Heart left ventricle (tissue), 16 donors: Measurements from ENCODE around the gene CYB561. TPM values are rescaled to one million over a fixed set of nuclear protein-coding genes. Genes with fewer than 3 reads are reported as not detected.

Source experiments
- ATAC-seq, 4 donors: fragments of 200-7000 bp; cut with Tn5 transposase; one replicate each; pipeline ENCODE4 v1.9.1; 2020 to 2022; ENCODE audit warnings: moderate library complexity in 4 of 4, mild to moderate bottlenecking in 3 of 4, moderate number of reproducible peaks in 1 of 4
- DNase-seq, 5 donors: peaks; one replicate each; pipeline ENCODE4 v3.0.0-alpha.2; 2020
- H3K27ac ChIP-seq, 12 donors: fragments of 200-600 bp; sonication (generic) in 4 of 12; one replicate each; pipeline versions ENCODE4 v1.5.0 to v1.8.0; 2016 to 2022; ENCODE audit warnings: mild to moderate bottlenecking in 2 of 12
- H3K27me3 ChIP-seq, 9 donors: fragments of 200-600 bp; sonication (generic) in 2 of 9; one replicate each; pipeline versions ENCODE4 v1.5.1 to v1.8.0; 2016 to 2022; ENCODE audit warnings: mild to moderate bottlenecking in 3 of 9
- H3K36me3 ChIP-seq, 9 donors: fragments of 200-600 bp; sonication (generic) in 2 of 9; one replicate each; pipeline versions ENCODE4 v1.5.0 to v1.8.0; 2018 to 2022; ENCODE audit warnings: mild to moderate bottlenecking in 2 of 9
- H3K4me1 ChIP-seq, 12 donors: fragments of 200-600 bp; sonication (generic) in 4 of 12; one replicate each; pipeline versions ENCODE4 v1.5.0 to v1.8.0; 2016 to 2022; ENCODE audit warnings: mild to moderate bottlenecking in 3 of 12
- H3K4me3 ChIP-seq, 12 donors: fragments of 200-600 bp; sonication (generic) in 4 of 12; one replicate each; pipeline versions ENCODE4 v1.5.0 to v1.8.0; 2017 to 2022; ENCODE audit warnings: mild to moderate bottlenecking in 9 of 12, moderate library complexity in 4 of 12
- H3K9me3 ChIP-seq, 12 donors: fragments of 200-600 bp; sonication (generic) in 4 of 12; one replicate each; pipeline versions ENCODE4 v1.5.0 to v1.8.0; 2016 to 2022; ENCODE audit warnings: mild to moderate bottlenecking in 1 of 12
- CTCF ChIP-seq, 12 donors: fragments of 200-600 bp; sonication (generic) in 4 of 12; IDR thresholded peaks; one replicate each; pipeline versions ENCODE4 v1.5.0 to v1.8.0; 2018 to 2022; ENCODE audit warnings: antibody characterized with exemption in 12 of 12, mild to moderate bottlenecking in 5 of 12
- POLR2A ChIP-seq, 2 donors: fragments of 450-650 bp; IDR thresholded peaks; one replicate each; pipeline ENCODE4 v1.6.1; 2017; ENCODE audit warnings: antibody characterized with exemption in 2 of 2, mild to moderate bottlenecking in 2 of 2, moderate library complexity in 2 of 2
- WGBS, 4 donors: extraction: QIAGEN DNeasy Blood & Tissue Kit in 2 of 4; methylation state at CpG; one replicate each; pipeline versions ENCODE4 v1.1.5 to v1.1.7; 2013 to 2018; 5-methylcytosine and 5-hydroxymethylcytosine counted together
- intact Hi-C, 10 donors: fragments of 100-400 bp; cut with DNase I; formaldehyde crosslinking; loops; one replicate each; pipeline versions ENCODE4 v1.11.1 to v1.14.2; 2022
- polyA plus RNA-seq, 2 donors: library from polyadenylated mRNA; stranded (reverse); fragments of 200-250 nt; gene quantifications; one replicate each; pipeline ENCODE4 v1.2.3, GENCODE V29; 2013
- total RNA-seq, 9 donors: library from RNA; depleted of rRNA in 2 of 9; stranded (reverse); fragments of >200 nt in 2 of 9; fragmentation: NEBNext Ultra II Directional in 3 of 9; extraction: Animal tissue kit (Norgen Biotek cat#: 25700) in 3 of 9; gene quantifications; one replicate each; pipeline versions ENCODE4 v1.1.0 to v1.2.4, GENCODE V29; 2016 to 2023
- donor health status: ischemic (EF 13 %, LVEDD 7.1; RV severe dilation, severe dysfunction).
- donor health status: healthy with polysubstance abuse.
- donor health status: DM: no; HTN: yes; CAD: no.
- donor health status: DM: no; HTN: no; CAD: no.
- donor health status: ischemic (EF 25% LVEDD 6.9; RV normal size, moderate dysfunction).
- donor health status: ischemic (EF 25% LVEDD 5.7; RV mildly dilated, moderate dysfunction).
- donor health status: healthy.
- donor health status: DM: yes; HTN: yes; CAD: no.
- donor health status: ischemic (EF 35%, LVEDD 5.7; RV mildly dilated, moderate dysfunction).
- donor health status: nonischemic (EF 11% LVEDD 7.7; RV severe dilation, severe dysfunction).
- donor health status: DM: yes; HTN: yes; CAD: no.
- donor health status: PGD.
- donor health status: ischemic (EF 29% LVEDD 5.4; RV normal size, mild dysfunction).
- donor health status: nonischemic (EF 23%, LVEDD 6.1; RV moderate dilation, normal function).

The CYB561 gene
- total and polyA plus RNA-seq, 11 donors, result 4.8 to 19.2 (median 8.6) TPM

- H3K9me3 ChIP-seq, result no peaks in the 10 kb centered on the region
- DNase-seq (no peak), ATAC-seq (no peak)
- H3K4me3 ChIP-seq, result no peak overlapping the region
- H3K36me3 ChIP-seq, result peaks cover 0 to 3% (median under 1%) of the 10 kb centered on the region in 9 donors
- no peaks in the 10 kb centered on the region for H3K27me3 ChIP-seq
- TF ChIP-seq POLR2A (IDR thresholded peaks at IDR 0.05), result no peak
- TF ChIP-seq CTCF (IDR thresholded peaks at IDR 0.05), result no peak
- WGBS, 4 donors, result 68 to 75% (median 71%) methylated on average over 2 of the region's 2 CpGs
- no peak overlapping the region for H3K27ac ChIP-seq
- intact Hi-C loops, result loop anchor here in 6 of 10 donors (1.0 to 10.0 kb wide), 6 partner anchors 50 to 348 kb away; partner anchors contain the start of genes ACE (in 1 of the 6), CCDC47 (in 1 of the 6) and DDX42 (in 1 of the 6)
- peaks cover 0 to 39% (median 11%) of the 10 kb centered on the region in 12 donors for H3K4me1 ChIP-seq
Measured at GRCh38 chr17:63426917-63427308, 19.2 kb downstream of the CYB561 start.

GRCh38 chr17:63426041-63426916 lies 19.8 kb downstream of the CYB561 start:
- Histone ChIP-seq H3K4me3 (no peak overlapping the region), H3K27me3 (no peaks in the 10 kb centered on the region), H3K9me3 (no peaks in the 10 kb centered on the region), H3K36me3 (peaks cover 0 to 9% (median 0%) of the 10 kb centered on the region in 9 donors), H3K4me1 (peaks cover 0 to 35% (median 10%) of the 10 kb centered on the region in 12 donors), H3K27ac (no peak overlapping the region)
- 90 to 94% (median 93%) methylated on average over 22 of the region's 22 CpGs for WGBS, 4 donors
- no peak for DNase-seq
- TF ChIP-seq CTCF (IDR thresholded peaks at IDR 0.05), result no peak
- TF ChIP-seq POLR2A (IDR thresholded peaks at IDR 0.05), result no peak
- ATAC-seq, result no peak
- intact Hi-C loops, result loop anchor here in 6 of 10 donors (2.0 to 10.0 kb wide), 5 partner anchors 51 to 349 kb away; partner anchors contain the start of genes ACE (in 1 of the 6), CCDC47 (in 1 of the 6) and DDX42 (in 1 of the 6)

GRCh38 chr17:63425483-63425882 lies 20.6 kb downstream of the CYB561 start:
- no peaks in the 10 kb centered on the region for H3K27me3 ChIP-seq
- intact Hi-C loops, result loop anchor here in 8 of 10 donors (1.0 to 10.0 kb wide), 10 partner anchors 52 to 349 kb away; partner anchors contain the start of genes ACE (in 1 of the 8), CCDC47 (in 1 of the 8) and DDX42 (in 1 of the 8)
- ATAC-seq, result peak; percentile 52 to 90 (median 80)
- 0 to 2% (median 0%) methylated on average over 7 of the region's 7 CpGs for WGBS, 4 donors
- H3K36me3 ChIP-seq, result peaks cover 0 to 17% (median 2%) of the 10 kb centered on the region in 9 donors
- H3K4me1 ChIP-seq, result peaks cover 0 to 35% (median 10%) of the 10 kb centered on the region in 12 donors
- no peaks in the 10 kb centered on the region for H3K9me3 ChIP-seq
- H3K27ac ChIP-seq, result no peak overlapping the region
- H3K4me3 ChIP-seq, result no peak overlapping the region
- peak; percentile 78 to 83 (median 78) for DNase-seq
- TF ChIP-seq POLR2A (IDR thresholded peaks at IDR 0.05), result no peak
- TF ChIP-seq CTCF (IDR thresholded peaks at IDR 0.05), result peak; percentile 89 to 99 (median 96)

- H3K9me3 ChIP-seq, result no peaks in the 10 kb centered on the region
- H3K36me3 ChIP-seq, result peaks cover 0 to 30% (median 5%) of the 10 kb centered on the region in 9 donors
- no peak overlapping the region for H3K4me3 ChIP-seq
- DNase-seq (no peak), ATAC-seq (no peak)
- peaks cover 0 to 35% (median 10%) of the 10 kb centered on the region in 12 donors for H3K4me1 ChIP-seq
- peak overlapping the region in 1 of 12 donors; percentile 22 for H3K27ac ChIP-seq
- H3K27me3 ChIP-seq, result no peaks in the 10 kb centered on the region
- intact Hi-C loops, result loop anchor here in 5 of 10 donors (2.0 to 10.0 kb wide), 5 partner anchors 55 to 351 kb away; partner anchors contain the start of genes CCDC47 (in 1 of the 5) and DDX42 (in 1 of the 5)
- 90 to 93% (median 92%) methylated on average over 7 of the region's 7 CpGs for WGBS, 4 donors
- TF ChIP-seq CTCF (IDR thresholded peaks at IDR 0.05), result no peak
- no peak for TF ChIP-seq POLR2A (IDR thresholded peaks at IDR 0.05)
Measured at GRCh38 chr17:63423963-63424362, 22.1 kb downstream of the CYB561 start.
